ENCODE measurements around the gene TGIF1. TPM values are rescaled to one million over a fixed set of nuclear protein-coding genes. Genes with fewer than 3 reads are reported as not detected.

TGIF1 gene
- total RNA-seq, 4 donors from 2014 or later: 33.8 to 90.8 (median 47.0) TPM

DNA sequence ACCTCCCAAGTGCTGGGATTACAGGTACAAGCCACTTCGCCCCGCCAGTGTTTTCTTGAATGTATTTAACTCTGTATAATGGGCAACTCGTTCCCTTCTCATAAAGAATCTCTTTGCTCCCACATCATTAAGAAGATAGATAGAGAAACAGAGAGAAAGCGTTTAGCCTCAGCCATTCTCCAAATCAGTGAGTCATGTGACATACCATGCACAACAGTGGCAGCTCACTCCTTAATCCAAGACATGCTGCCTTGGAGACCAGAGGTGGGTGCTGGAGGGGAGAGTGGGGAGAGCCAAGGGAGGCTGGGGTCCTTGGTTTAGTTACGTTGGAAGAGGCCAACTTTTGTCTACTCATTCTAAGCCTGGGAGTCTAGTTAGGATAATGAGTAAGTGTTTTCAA, 54.7 kb downstream of the TGIF1 start:
- intact Hi-C loops (cut with DNase I; ENCODE audit: low total_unique reads): no loop called here

DNA sequence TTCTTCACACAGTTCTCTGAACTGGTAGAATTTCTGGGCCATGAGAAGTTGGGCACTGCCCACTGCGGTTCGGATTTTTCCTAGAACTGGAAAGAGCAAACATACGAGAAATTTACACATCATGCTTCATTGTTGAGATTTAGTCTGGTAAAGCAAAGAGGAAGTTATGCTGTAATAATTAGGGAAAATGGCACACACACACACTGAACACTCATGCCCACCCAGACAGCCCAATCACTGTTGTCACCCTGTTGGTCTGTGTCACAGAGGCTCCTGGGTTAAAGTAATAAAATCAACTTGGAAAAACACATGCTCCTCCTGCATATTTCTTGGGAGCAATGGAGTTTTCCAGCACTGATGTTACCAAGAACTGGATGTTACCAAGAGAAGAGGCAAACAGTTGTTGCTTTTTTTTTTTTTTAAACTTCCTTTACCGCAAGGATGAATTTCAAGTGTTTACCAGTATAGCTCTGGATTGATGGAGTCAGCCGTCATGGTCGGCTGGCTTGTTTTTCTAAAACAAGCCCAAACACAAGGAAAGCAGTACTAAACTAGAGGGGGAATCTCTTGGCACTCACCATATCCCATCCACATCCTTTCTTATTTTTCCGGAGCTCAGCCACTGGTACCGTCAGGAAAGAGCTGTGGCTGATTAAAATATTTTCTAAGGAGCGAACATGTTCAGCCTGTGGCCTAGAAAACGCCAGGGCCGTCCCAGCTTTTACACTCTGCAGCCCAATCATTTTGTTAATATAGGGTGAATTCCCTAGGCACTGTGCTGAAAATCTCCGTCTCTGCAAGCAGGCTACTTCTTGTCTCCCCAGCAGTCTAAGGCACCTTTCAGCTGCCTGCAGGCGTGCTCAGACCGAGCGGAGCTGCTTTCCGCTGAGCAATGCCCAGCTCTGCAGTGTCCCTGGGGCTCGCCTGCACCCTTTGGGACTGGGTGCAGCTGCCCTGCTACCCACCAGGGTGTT, 58.9 kb downstream of the TGIF1 start:
- DNase-seq (no peak), ATAC-seq (no peak)
- Histone ChIP-seq H3K9me3 (no peaks in the 10 kb centered on the region), H3K36me3 (no peaks in the 10 kb centered on the region), H3K27ac (no peak overlapping the region), H3K27me3 (no peaks in the 10 kb centered on the region), H3K4me3 (no peak overlapping the region), H3K4me1 (no peaks in the 10 kb centered on the region)
- TF ChIP-seq, protein P1, sequence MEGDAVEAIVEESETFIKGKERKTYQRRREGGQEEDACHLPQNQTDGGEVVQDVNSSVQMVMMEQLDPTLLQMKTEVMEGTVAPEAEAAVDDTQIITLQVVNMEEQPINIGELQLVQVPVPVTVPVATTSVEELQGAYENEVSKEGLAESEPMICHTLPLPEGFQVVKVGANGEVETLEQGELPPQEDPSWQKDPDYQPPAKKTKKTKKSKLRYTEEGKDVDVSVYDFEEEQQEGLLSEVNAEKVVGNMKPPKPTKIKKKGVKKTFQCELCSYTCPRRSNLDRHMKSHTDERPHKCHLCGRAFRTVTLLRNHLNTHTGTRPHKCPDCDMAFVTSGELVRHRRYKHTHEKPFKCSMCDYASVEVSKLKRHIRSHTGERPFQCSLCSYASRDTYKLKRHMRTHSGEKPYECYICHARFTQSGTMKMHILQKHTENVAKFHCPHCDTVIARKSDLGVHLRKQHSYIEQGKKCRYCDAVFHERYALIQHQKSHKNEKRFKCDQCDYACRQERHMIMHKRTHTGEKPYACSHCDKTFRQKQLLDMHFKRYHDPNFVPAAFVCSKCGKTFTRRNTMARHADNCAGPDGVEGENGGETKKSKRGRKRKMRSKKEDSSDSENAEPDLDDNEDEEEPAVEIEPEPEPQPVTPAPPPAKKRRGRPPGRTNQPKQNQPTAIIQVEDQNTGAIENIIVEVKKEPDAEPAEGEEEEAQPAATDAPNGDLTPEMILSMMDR (IDR thresholded peaks at IDR 0.05 in 4 of 5, conservative IDR thresholded peaks at IDR 0.05 in 1 of 5): no peak
- no peak for TF ChIP-seq POLR2A (IDR thresholded peaks at IDR 0.05)
- intact Hi-C loops (cut with DNase I; ENCODE audit: low total_unique reads) (no loop called here), in situ Hi-C loops (cut with MboI; ENCODE audit: low sequenced_read_pairs in 4 of 4) (no loop called here)

More for the DNA sequence above, 54.7 kb downstream of the TGIF1 start:
- ATAC-seq (no peak), DNase-seq (no peak)
- Histone ChIP-seq H3K4me3 (no peak overlapping the region), H3K27ac (no peak overlapping the region), H3K9me3 (no peaks in the 10 kb centered on the region), H3K36me3 (no peaks in the 10 kb centered on the region), H3K4me1 (no peaks in the 10 kb centered on the region), H3K27me3 (peaks cover 0 to 4% (median 2%) of the 10 kb centered on the region in 3 donors)
- in situ Hi-C loops (cut with MboI; ENCODE audit: low sequenced_read_pairs in 4 of 4): no loop called here
- TF ChIP-seq POLR2A (IDR thresholded peaks at IDR 0.05): no peak
- TF ChIP-seq, protein P1 (IDR thresholded peaks at IDR 0.05 in 4 of 5, conservative IDR thresholded peaks at IDR 0.05 in 1 of 5): no peak

Other genes with a start within 250 kb of the TGIF1 start
- 100 to 1,000 TPM; 245 to 307 (median 273) TPM for gene MYOM1, start 230.2 kb upstream of the TGIF1 start, total RNA-seq
- 1,000 to 10,000 TPM in 2 of 4 donors, 100 to 1,000 TPM in 2; 526 to 2,307 (median 1,474) TPM for gene MYL12A, start 202.4 kb upstream of the TGIF1 start, total RNA-seq
- 100 to 1,000 TPM; 100 to 293 (median 185) TPM for gene MYL12B, start 188.0 kb upstream of the TGIF1 start, total RNA-seq

All from gastrocnemius medialis (tissue), 4 donors.